H1 (cell line): ENCODE measurements around the gene DCDC1. TPM values are rescaled to one million over a fixed set of nuclear protein-coding genes. Genes with fewer than 3 reads are reported as not detected.

Source experiments
- CTCF ChIA-PET: fragments of 300-600 bp; sonication (Branson Sonifier 250); formaldehyde crosslinking; loops from one replicate; lab custom pipeline; 2021; ENCODE audit not compliant: partially characterized antibody; lab: Charles Lee
- POLR2A ChIA-PET: fragments of 300-600 bp; sonication (Branson Sonifier 250); formaldehyde crosslinking; loops from one replicate; lab custom pipeline; 2021; ENCODE audit warnings: inconsistent platforms; ENCODE audit not compliant: partially characterized antibody; lab: Charles Lee
- DNase-seq, 2 experiments: peaks; one replicate each; pipeline versions ENCODE4 v3.0.0 to v3.0.0-alpha.2; 2010 to 2022; ENCODE audit warnings: low spot score in 2 of 2, low read depth in 1 of 2, mixed read lengths in 1 of 2
- FAIRE-seq: peaks from 2 replicates; lab custom pipeline; 2011; peaks lifted over from hg19 to GRCh38; lab: Jason Lieb, UNC
- H2AFZ ChIP-seq: 2 replicates; pipeline ENCODE4 v1.8.1; 2012; ENCODE audit warnings: low read length, inconsistent platforms
- H2AK5ac ChIP-seq: 2 replicates; pipeline ENCODE4 v1.6.1; 2013; ENCODE audit warnings: low read depth, low read length
- H2BK120ac ChIP-seq: replicated peaks from 2 replicates; pipeline ENCODE3; 2013; ENCODE audit warnings: low read depth, low read length, inconsistent platforms
- H2BK12ac ChIP-seq: 2 replicates; pipeline ENCODE4 v1.6.1; 2013; ENCODE audit warnings: low read depth, low read length
- H2BK15ac ChIP-seq: 2 replicates; pipeline ENCODE4 v1.6.1; 2013; ENCODE audit warnings: low read length
- H2BK20ac ChIP-seq: 2 replicates; pipeline ENCODE4 v1.6.1; 2013; ENCODE audit warnings: low read length
- H2BK5ac ChIP-seq: 2 replicates; pipeline ENCODE4 v1.6.1; 2013; ENCODE audit warnings: low read depth, low read length
- H3K14ac ChIP-seq: 2 replicates; pipeline ENCODE4 v1.6.1; 2013; ENCODE audit warnings: inconsistent platforms; ENCODE audit not compliant: insufficient read length
- H3K18ac ChIP-seq: 2 replicates; pipeline ENCODE4 v1.6.1; 2013; ENCODE audit warnings: low read length; ENCODE audit errors: extremely low read depth
- H3K23ac ChIP-seq: 2 replicates; pipeline ENCODE4 v1.6.1; 2013; ENCODE audit warnings: inconsistent platforms; ENCODE audit not compliant: insufficient read length
- H3K23me2 ChIP-seq: 2 replicates; pipeline ENCODE4 v1.6.1; 2013; ENCODE audit warnings: low read depth, low read length
- H3K27ac ChIP-seq: 2 replicates; pipeline ENCODE4 v1.6.1; 2011; ENCODE audit warnings: low read depth, low read length, inconsistent platforms
- H3K27me3 ChIP-seq, 4 experiments: replicated peaks in 1 of 4; 1 replicate in 1 of 4; 2 replicates in 3 of 4; pipeline versions ENCODE4 v1.6.1 to v1.8.1; 2011 to 2013; ENCODE audit warnings: low read length in 3 of 4, mild to moderate bottlenecking in 3 of 4, inconsistent platforms in 2 of 4, mixed read lengths in 2 of 4, moderate library complexity in 1 of 4; ENCODE audit not compliant: control insufficient read depth in 3 of 4, insufficient read depth in 3 of 4; ENCODE audit errors: extremely low read depth in 1 of 4
- H3K36me3 ChIP-seq, 4 experiments: 2 replicates each; pipeline versions ENCODE4 v1.6.1 to v1.8.1; 2011 to 2013; ENCODE audit warnings: mild to moderate bottlenecking in 4 of 4, low read length in 3 of 4, moderate library complexity in 2 of 4, control low read depth in 1 of 4, inconsistent platforms in 1 of 4; ENCODE audit not compliant: insufficient read depth in 4 of 4, control insufficient read depth in 2 of 4
- H3K4ac ChIP-seq: replicated peaks from 2 replicates; pipeline ENCODE3; 2013; ENCODE audit warnings: low read length, low read depth, mixed read lengths, inconsistent platforms; ENCODE audit not compliant: insufficient read length
- H3K4me1 ChIP-seq, 4 experiments: replicated peaks in 1 of 4; 1 replicate in 1 of 4; 2 replicates in 3 of 4; pipeline versions ENCODE4 v1.6.1 to v1.8.1; 2011 to 2013; ENCODE audit warnings: low read length in 3 of 4, inconsistent platforms in 2 of 4, mixed read lengths in 1 of 4; ENCODE audit not compliant: insufficient read depth in 4 of 4, control insufficient read depth in 3 of 4
- H3K4me2 ChIP-seq, 2 experiments: 2 replicates each; pipeline versions ENCODE4 v1.6.1 to v1.8.1; 2011 to 2013; ENCODE audit warnings: low read depth in 2 of 2, low read length in 2 of 2, control low read depth in 1 of 2, inconsistent platforms in 1 of 2, mild to moderate bottlenecking in 1 of 2; ENCODE audit not compliant: insufficient read depth in 1 of 2
- H3K4me3 ChIP-seq, 4 experiments: fragments of 200-600, 300-600 bp in 1 of 4; sonication (generic), shearing (Covaris generic), sonication (Bioruptor Twin) in 1 of 4; 2 replicates each; pipeline versions ENCODE4 v1.5.1 to v1.8.1; 2011 to 2016; ENCODE audit warnings: low read length in 4 of 4, low read depth in 3 of 4, control low read depth in 2 of 4, inconsistent platforms in 2 of 4, mild to moderate bottlenecking in 2 of 4, mixed read lengths in 1 of 4, moderate library complexity in 1 of 4; ENCODE audit not compliant: insufficient read depth in 2 of 4; ENCODE audit errors: extremely low read depth in 1 of 4
- H3K56ac ChIP-seq: replicated peaks from 2 replicates; pipeline ENCODE3; 2013; ENCODE audit warnings: low read depth, mild to moderate bottlenecking, mixed read lengths, low read length, inconsistent platforms; ENCODE audit not compliant: insufficient read length
- H3K79me1 ChIP-seq: 2 replicates; pipeline ENCODE4 v1.6.1; 2013; ENCODE audit warnings: low read depth, low read length, control low read depth
- H3K79me2 ChIP-seq, 2 experiments: 2 replicates each; pipeline versions ENCODE4 v1.6.1 to v1.8.1; 2012 to 2013; ENCODE audit warnings: low read length in 2 of 2, mild to moderate bottlenecking in 2 of 2, inconsistent platforms in 1 of 2; ENCODE audit not compliant: insufficient read depth in 2 of 2, control insufficient read depth in 1 of 2
- H3K9ac ChIP-seq, 4 experiments: replicated peaks in 1 of 4; 1 replicate in 1 of 4; 2 replicates in 3 of 4; pipeline versions ENCODE4 v1.6.1 to v1.8.1; 2011 to 2013; ENCODE audit warnings: low read depth in 3 of 4, low read length in 3 of 4, control low read depth in 2 of 4, mild to moderate bottlenecking in 2 of 4, moderate library complexity in 2 of 4, inconsistent platforms in 1 of 4; ENCODE audit errors: extremely low read depth in 1 of 4
- H3K9me3 ChIP-seq, 2 experiments: 2 replicates each; pipeline versions ENCODE4 v1.6.1 to v1.8.1; 2012 to 2013; ENCODE audit warnings: mild to moderate bottlenecking in 2 of 2, moderate library complexity in 2 of 2, control low read depth in 1 of 2, inconsistent platforms in 1 of 2, low read depth in 1 of 2, low read length in 1 of 2, mixed read lengths in 1 of 2; ENCODE audit not compliant: insufficient read depth in 2 of 2
- H4K20me1 ChIP-seq, 2 experiments: replicated peaks in 1 of 2; 2 replicates each; pipeline versions ENCODE3 to v1.8.1; 2011 to 2013; ENCODE audit warnings: inconsistent platforms in 2 of 2, low read length in 2 of 2, mild to moderate bottlenecking in 1 of 2; ENCODE audit not compliant: insufficient read depth in 2 of 2, control insufficient read depth in 1 of 2
- H4K5ac ChIP-seq: 2 replicates; pipeline ENCODE4 v1.6.1; 2013; ENCODE audit warnings: low read length, low read depth, mixed read lengths, inconsistent platforms; ENCODE audit not compliant: insufficient read length
- H4K8ac ChIP-seq: 2 replicates; pipeline ENCODE4 v1.8.0; 2013; ENCODE audit warnings: mild to moderate bottlenecking, moderate library complexity, low read length, inconsistent platforms; ENCODE audit not compliant: insufficient read depth; ENCODE audit errors: extremely low read depth
- H4K91ac ChIP-seq: replicated peaks from 2 replicates; pipeline ENCODE3; 2013; ENCODE audit warnings: low read length, mixed read lengths, inconsistent platforms; ENCODE audit not compliant: insufficient read length
- BCL11A ChIP-seq, 2 experiments: IDR thresholded peaks; one replicate each; pipeline ENCODE4 v1.6.1; 2011; ENCODE audit warnings: low read depth in 2 of 2, low read length in 2 of 2, mild to moderate bottlenecking in 2 of 2
- CREB1 ChIP-seq: IDR thresholded peaks from 2 replicates; pipeline ENCODE4 v1.6.1; 2012; ENCODE audit warnings: inconsistent platforms
- MAFK ChIP-seq: IDR thresholded peaks from 2 replicates; pipeline ENCODE4 v1.6.1; 2012; ENCODE audit warnings: low read depth, mild to moderate bottlenecking, improper control_type of control experiment, low read length
- POLR2A ChIP-seq, 2 experiments: IDR thresholded peaks; 1 replicate in 1 of 2; 2 replicates in 1 of 2; pipeline ENCODE4 v1.6.1; 2011; ENCODE audit warnings: low read depth in 2 of 2, low read length in 2 of 2, mild to moderate bottlenecking in 2 of 2; ENCODE audit errors: control extremely low read depth in 1 of 2
- RFX5 ChIP-seq: IDR thresholded peaks from 2 replicates; pipeline ENCODE4 v1.6.1; 2011; ENCODE audit warnings: low read depth, low read length, improper control_type of control experiment, borderline replicate concordance
- RNF2 ChIP-seq: fragments of 200-900, 300-1000 bp; sonication (generic); IDR thresholded peaks from 2 replicates; pipeline ENCODE4 v1.7.1; 2016; ENCODE audit warnings: borderline replicate concordance, low read depth, mild to moderate bottlenecking, antibody characterized with exemption, low read length; ENCODE audit not compliant: poor library complexity, severe bottlenecking; ENCODE audit errors: missing control alignments
- RXRA ChIP-seq: IDR thresholded peaks from 2 replicates; pipeline ENCODE4 v1.6.1; 2011; ENCODE audit warnings: low read depth, mild to moderate bottlenecking, low read length, moderate library complexity; ENCODE audit not compliant: insufficient read depth
- SUZ12 ChIP-seq: fragments of 200-600 bp; sonication (generic); IDR thresholded peaks from 2 replicates; pipeline ENCODE4 v1.6.1; 2012; ENCODE audit warnings: mild to moderate bottlenecking, inconsistent platforms, low read length, moderate library complexity, mixed read lengths
- TAF1 ChIP-seq: IDR thresholded peaks from 2 replicates; pipeline ENCODE4 v1.6.1; 2011; ENCODE audit warnings: mild to moderate bottlenecking, low read depth, low read length
- TCF12 ChIP-seq: IDR thresholded peaks from 2 replicates; pipeline ENCODE4 v1.6.1; 2011; ENCODE audit warnings: low read depth, mild to moderate bottlenecking, low read length
- ZNF274 ChIP-seq: IDR thresholded peaks from 2 replicates; pipeline ENCODE4 v1.7.0; 2012; ENCODE audit warnings: low read length, borderline replicate concordance; ENCODE audit errors: extremely low read depth
- WGBS, 2 experiments: shearing (Covaris generic) in 1 of 2; methylation state at CpG; one replicate each; pipeline versions ENCODE4 v1.1.6 to v1.1.7; 2013 to 2015; ENCODE audit warnings: low lambda C conversion rate in 2 of 2, mixed read lengths in 2 of 2, inconsistent platforms in 1 of 2, low coverage in 1 of 2, missing lambda C conversion rate in 1 of 2; ENCODE audit not compliant: insufficient replicate concordance in 2 of 2, insufficient coverage in 1 of 2, insufficient read length in 1 of 2; ENCODE audit errors: extremely low coverage in 1 of 2, missing lambda C conversion rate in 1 of 2; 5-methylcytosine and 5-hydroxymethylcytosine counted together
- polyA plus RNA-seq, 7 experiments: library from polyadenylated mRNA; depleted of rRNA in 3 of 7; stranded (reverse) in 5 of 7; unstranded in 2 of 7; fragments of >200 nt in 5 of 7; fragments of 200-250 nt in 2 of 7; gene quantifications; 1 replicate in 5 of 7; 2 replicates in 1 of 7; 4 replicates in 1 of 7; pipeline versions ENCODE4 v1.2.1 to v1.2.3, GENCODE V29; 2011 to 2013; ENCODE audit warnings: missing spikeins in 2 of 7, mixed read lengths in 2 of 7
- total RNA-seq: library from RNA; stranded (reverse); fragmentation: NEBNext Ultra II Directional; extraction: Animal tissue kit (Norgen Biotek cat#: 25700); gene quantifications from 2 replicates; pipeline ENCODE4 v1.2.1, GENCODE V29; 2021

The DCDC1 gene
- total and polyA plus RNA-seq, 2 of the 8 experiments (the other 6 are each of a cell fraction or from before 2014, with no cell fraction given): 0.15 to 0.56 TPM

GRCh38 chr11:30908272-30908671 lies 461.3 kb downstream of the DCDC1 start:
- Histone ChIP-seq H2BK15ac (no peak overlapping the region), H3K23me2 (no peaks in the 10 kb centered on the region), H2BK20ac (no peak overlapping the region), H2AK5ac (no peak overlapping the region), H3K9me3 (no peaks in the 10 kb centered on the region), H2AFZ (no peak overlapping the region), H2BK5ac (no peak overlapping the region), H2BK120ac (no peak overlapping the region), H4K8ac (no peak overlapping the region), H3K4me1 (no peaks in the 10 kb centered on the region), H3K56ac (no peak overlapping the region), H4K91ac (no peak overlapping the region), H3K4me2 (no peak overlapping the region), H3K79me2 (no peaks in the 10 kb centered on the region), H3K79me1 (no peaks in the 10 kb centered on the region), H3K4me3 (no peak overlapping the region), H3K27ac (no peak overlapping the region), H3K14ac (no peak overlapping the region), H2BK12ac (no peak overlapping the region), H3K4ac (no peak overlapping the region), H3K36me3 (no peaks in the 10 kb centered on the region), H3K27me3 (no peaks in the 10 kb centered on the region), H3K9ac (no peak overlapping the region), H4K20me1 (no peaks in the 10 kb centered on the region), H3K18ac (no peak overlapping the region), H4K5ac (no peak overlapping the region), H3K23ac (no peak overlapping the region)
- TF ChIP-seq CREB1: no peak
- TF ChIP-seq BCL11A (IDR thresholded peaks at IDR 0.05; ENCODE audit: low read depth in 2 of 2, low read length in 2 of 2): no peak
- no peak for TF ChIP-seq POLR2A (IDR thresholded peaks at IDR 0.05; ENCODE audit: control extremely low read depth in 1 of 2, low read depth in 2 of 2, low read length in 2 of 2)
- no peak for TF ChIP-seq TAF1
- TF ChIP-seq RXRA: no peak
- TF ChIP-seq RNF2: no peak
- TF ChIP-seq RFX5: no peak
- TF ChIP-seq SUZ12: no peak
- no peak for TF ChIP-seq MAFK
- TF ChIP-seq ZNF274: no peak
- TF ChIP-seq TCF12: no peak
- WGBS, 2 experiments: 95% methylated on average over 2 of the region's 2 CpGs; no CpG with 5 or more reads in 1 of the 2 experiments
- no peak for FAIRE-seq
- CTCF ChIA-PET: interaction anchor here (0.6 to 0.9 kb wide), 2 partner anchors 143 to 780 kb away, joined by 3 read pairs; no protein-coding TSS in a partner anchor
- POLR2A ChIA-PET: no interaction called here
- no peak for DNase-seq
